BE2C (cell line): ENCODE data around the gene LAMA3.

Source experiments
- DNase-seq: peaks from one replicate; pipeline ENCODE4 v3.0.0-alpha.2; 2020
- H3K27me3 ChIP-seq: fragments of 250-450 bp; sonication (Bioruptor Pico); 2 replicates; pipeline ENCODE4 v1.5.1; 2020; ENCODE audit warnings: mild to moderate bottlenecking
- H3K36me3 ChIP-seq: fragments of 250-450 bp; sonication (Bioruptor Pico); 2 replicates; pipeline ENCODE4 v1.5.1; 2020; ENCODE audit warnings: mild to moderate bottlenecking
- H3K4me1 ChIP-seq: fragments of 250-450 bp; sonication (Bioruptor Pico); 2 replicates; pipeline ENCODE4 v1.5.1; 2020
- H3K4me3 ChIP-seq: 2 replicates; pipeline ENCODE4 v1.5.1; 2011; ENCODE audit warnings: low read depth, low read length
- H3K9me3 ChIP-seq: fragments of 250-450 bp; sonication (Bioruptor Pico); 2 replicates; pipeline ENCODE4 v1.5.1; 2020
- CTCF ChIP-seq: IDR thresholded peaks from 2 replicates; pipeline ENCODE4 v1.5.1; 2012; ENCODE audit warnings: mild to moderate bottlenecking, low read depth, low read length

Gene LAMA3

DNA sequence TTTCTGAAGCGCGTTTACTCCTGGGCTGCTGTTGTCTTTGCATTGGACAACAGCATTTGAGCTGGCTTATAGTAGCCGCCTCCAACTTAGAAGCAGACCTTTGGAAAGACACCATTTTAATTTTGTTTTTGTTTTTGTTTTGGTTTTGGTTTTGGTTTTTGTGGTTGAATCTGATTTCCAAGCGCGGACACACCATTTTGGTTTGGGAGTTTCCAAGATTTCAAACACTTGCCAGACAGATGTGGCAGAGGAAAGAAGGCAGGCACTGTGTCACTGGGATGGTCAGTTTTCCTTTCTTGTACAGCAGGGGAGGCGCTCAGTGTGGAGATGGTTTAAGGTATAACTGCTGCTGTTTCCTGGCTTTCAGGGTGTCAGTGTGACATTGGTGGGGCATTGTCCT is 126.8 kb downstream of the LAMA3 start:
- no peak overlapping the region for H3K4me3 ChIP-seq
- no peaks in the 10 kb centered on the region for H3K9me3 ChIP-seq
- no peak for TF ChIP-seq CTCF
- no peaks in the 10 kb centered on the region for H3K4me1 ChIP-seq
- no peaks in the 10 kb centered on the region for H3K36me3 ChIP-seq
- DNase-seq, result no peak
- H3K27me3 ChIP-seq, result no peaks in the 10 kb centered on the region

- no peaks in the 10 kb centered on the region for H3K9me3 ChIP-seq
- no peak for DNase-seq
- no peak overlapping the region for H3K4me3 ChIP-seq
- H3K4me1 ChIP-seq, result no peaks in the 10 kb centered on the region
- no peaks in the 10 kb centered on the region for H3K36me3 ChIP-seq
- no peak for TF ChIP-seq CTCF
- no peaks in the 10 kb centered on the region for H3K27me3 ChIP-seq
Measured at GRCh38 chr18:23816740-23817139, 127.5 kb downstream of the LAMA3 start.

DNA sequence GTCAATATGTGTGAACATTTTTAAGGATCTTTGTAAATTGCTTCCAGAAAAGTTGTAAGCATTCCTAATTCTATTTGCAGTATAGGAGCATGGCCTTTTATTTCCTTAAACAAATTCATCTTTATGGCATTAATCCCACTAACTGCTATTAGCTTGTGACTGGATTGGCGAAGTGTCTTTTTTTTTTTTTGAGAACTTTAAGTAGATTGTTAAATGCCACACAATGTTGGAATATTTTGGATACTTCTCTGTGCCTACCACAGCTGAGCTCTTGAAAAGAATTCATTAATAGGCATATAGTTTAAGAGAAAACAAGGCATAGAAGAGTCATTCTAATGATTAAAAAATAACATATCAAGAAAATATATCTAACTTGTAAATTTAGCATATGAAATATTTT is 129.7 kb downstream of the LAMA3 start:
- no peak for TF ChIP-seq CTCF
- Histone ChIP-seq H3K4me3 (no peak overlapping the region), H3K4me1 (no peaks in the 10 kb centered on the region), H3K36me3 (no peaks in the 10 kb centered on the region), H3K27me3 (no peaks in the 10 kb centered on the region), H3K9me3 (no peaks in the 10 kb centered on the region)
- DNase-seq, result no peak

DNA sequence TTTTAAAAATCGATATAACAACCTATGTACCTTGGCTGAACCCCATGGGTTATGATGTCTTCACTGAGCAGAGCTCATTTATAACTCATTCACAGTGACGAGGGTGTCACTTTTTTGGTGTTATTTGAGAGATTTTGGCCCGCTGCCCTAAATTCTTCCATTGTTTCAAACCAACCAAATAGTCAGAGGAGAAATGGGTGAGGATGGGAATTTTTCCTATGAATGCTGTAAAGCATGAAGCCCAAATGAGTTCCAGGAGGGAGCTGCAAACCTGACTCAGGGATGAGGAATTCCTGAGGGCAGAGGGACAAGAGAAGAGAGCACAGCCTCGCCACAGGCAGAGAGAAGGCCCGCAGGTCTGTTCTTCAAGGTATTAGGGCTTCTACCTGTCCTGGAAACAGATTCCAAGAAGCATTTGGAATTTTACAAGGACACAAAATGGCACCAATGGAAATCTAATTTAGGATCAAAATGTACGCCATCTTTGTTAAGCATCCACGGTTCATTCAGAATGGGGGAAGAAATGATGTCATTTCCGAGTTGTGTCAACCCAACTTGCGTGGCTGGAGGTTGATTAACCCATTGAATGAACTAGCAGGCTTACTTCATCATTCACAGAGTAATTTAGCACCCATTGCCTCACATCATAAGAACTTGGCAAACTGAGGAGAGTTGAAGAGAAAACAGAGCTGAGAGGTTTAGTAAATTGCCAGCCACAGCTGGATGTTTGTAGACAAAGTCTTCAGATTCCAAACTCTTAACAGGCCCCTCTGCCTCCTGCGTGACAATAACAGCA is 133.5 kb downstream of the LAMA3 start:
- H3K36me3 ChIP-seq, result no peaks in the 10 kb centered on the region
- TF ChIP-seq CTCF, result no peak
- H3K9me3 ChIP-seq, result no peaks in the 10 kb centered on the region
- H3K4me1 ChIP-seq, result no peaks in the 10 kb centered on the region
- H3K27me3 ChIP-seq, result no peaks in the 10 kb centered on the region
- DNase-seq, result no peak
- H3K4me3 ChIP-seq, result no peak overlapping the region

DNA sequence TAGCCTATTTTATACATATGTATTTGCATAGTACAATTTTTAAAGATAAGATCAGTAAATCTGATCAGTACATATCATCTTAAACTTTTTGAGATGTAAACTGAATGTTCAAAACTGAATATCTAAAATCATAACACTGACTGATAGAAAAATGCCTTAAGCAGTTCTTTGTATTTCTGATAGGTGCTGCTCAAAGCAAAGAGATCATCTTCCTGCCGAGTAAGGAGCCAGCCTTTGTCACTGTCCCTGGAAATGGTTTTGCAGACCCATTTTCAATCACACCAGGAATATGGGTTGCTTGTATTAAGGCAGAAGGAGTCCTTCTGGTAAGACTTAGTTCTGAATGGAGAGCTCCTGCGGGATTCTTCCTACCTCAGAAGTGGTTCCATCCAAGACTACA is 135.0 kb downstream of the LAMA3 start:
- TF ChIP-seq CTCF, result no peak
- no peaks in the 10 kb centered on the region for H3K9me3 ChIP-seq

DNA sequence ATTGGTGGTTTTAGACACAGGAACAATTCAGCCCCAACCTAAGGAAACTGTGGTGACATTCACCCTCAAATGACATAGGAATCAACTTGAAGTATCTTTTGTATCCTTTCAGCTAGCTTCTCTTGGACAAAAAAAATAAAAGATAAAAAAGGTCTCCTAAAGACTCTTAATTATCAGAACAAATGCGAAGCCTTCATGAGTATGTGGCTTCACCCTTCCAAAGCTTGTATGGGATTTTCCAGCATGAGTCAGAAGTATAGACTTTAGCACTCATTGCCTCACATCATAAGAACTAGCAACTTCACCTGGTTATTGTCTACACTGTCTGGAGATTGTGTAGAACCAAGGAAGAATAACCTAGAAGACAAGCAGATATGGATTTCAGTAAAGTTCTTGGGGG is 135.4 kb downstream of the LAMA3 start:
- no peak for TF ChIP-seq CTCF
- no peaks in the 10 kb centered on the region for H3K4me1 ChIP-seq

More for the DNA sequence above, 135.0 kb downstream of the LAMA3 start:
- no peak for DNase-seq
- H3K27me3 ChIP-seq, result no peaks in the 10 kb centered on the region
- H3K36me3 ChIP-seq, result no peaks in the 10 kb centered on the region
- no peak overlapping the region for H3K4me3 ChIP-seq
- H3K4me1 ChIP-seq, result no peaks in the 10 kb centered on the region

More for the DNA sequence above, 135.4 kb downstream of the LAMA3 start:
- no peaks in the 10 kb centered on the region for H3K36me3 ChIP-seq
- no peaks in the 10 kb centered on the region for H3K27me3 ChIP-seq
- no peaks in the 10 kb centered on the region for H3K9me3 ChIP-seq
- DNase-seq, result no peak
- H3K4me3 ChIP-seq, result no peak overlapping the region
